Memory B cell (primary cell): ENCODE data around the gene CSRP2.

Experiments used
- ATAC-seq: fragments of 150-1000 bp; cut with Tn5 transposase; 2 replicates; pipeline ENCODE4 v1.10.0; 2021; ENCODE audit warnings: low read depth, mild to moderate bottlenecking, moderate library complexity
- DNase-seq, 2 donors: peaks; one replicate each; pipeline ENCODE4 v3.0.0; 2022; ENCODE audit warnings: low spot score in 2 of 2
- H3K27ac Mint-ChIP-seq: one replicate; pipeline ENCODE4 v1.8.0; 2022; ENCODE audit warnings: mild to moderate bottlenecking, moderate library complexity, mixed read lengths
- H3K27me3 Mint-ChIP-seq: one replicate; pipeline ENCODE4 v1.8.0; 2022; ENCODE audit warnings: mixed read lengths
- H3K36me3 Mint-ChIP-seq: one replicate; pipeline ENCODE4 v1.8.0; 2022; ENCODE audit warnings: mild to moderate bottlenecking, mixed read lengths
- H3K4me1 Mint-ChIP-seq: one replicate; pipeline ENCODE4 v1.8.0; 2022; ENCODE audit warnings: mixed read lengths
- H3K4me3 Mint-ChIP-seq: one replicate; pipeline ENCODE4 v1.8.0; 2022; ENCODE audit warnings: mild to moderate bottlenecking, moderate library complexity, mixed read lengths
- H3K9me3 Mint-ChIP-seq: one replicate; pipeline ENCODE4 v1.8.0; 2022; ENCODE audit warnings: mixed read lengths

The CSRP2 gene

GRCh38 chr12:76879710-76880518 is 1.1 kb upstream of the CSRP2 start:
- Mint-ChIP-seq H3K4me3 (peak overlapping the region; percentile 86), H3K36me3 (no peaks in the 10 kb centered on the region), H3K27me3 (peaks cover 24% of the 10 kb centered on the region), H3K9me3 (no peaks in the 10 kb centered on the region), H3K27ac (no peak overlapping the region), H3K4me1 (peaks cover 7% of the 10 kb centered on the region)
- ATAC-seq, result no peak
- no peak for DNase-seq

- peaks cover 7% of the 10 kb centered on the region for H3K4me1 Mint-ChIP-seq
- peak overlapping the region; percentile 60 for H3K27ac Mint-ChIP-seq
Measured at GRCh38 chr12:76878099-76878898, 520 bp downstream of the CSRP2 start.

GRCh38 chr12:76876696-76877229 is 2.1 kb downstream of the CSRP2 start:
- Mint-ChIP-seq H3K4me3 (no peak overlapping the region), H3K9me3 (no peaks in the 10 kb centered on the region), H3K36me3 (no peaks in the 10 kb centered on the region), H3K27ac (no peak overlapping the region), H3K4me1 (peaks cover 7% of the 10 kb centered on the region), H3K27me3 (peaks cover 19% of the 10 kb centered on the region)
- ATAC-seq (no peak), DNase-seq (no peak)

More at GRCh38 chr12:76878099-76878898, 520 bp downstream of the CSRP2 start:
- peak; percentile 63 for ATAC-seq
- Mint-ChIP-seq H3K4me3 (peak overlapping the region; percentile 94), H3K27me3 (peaks cover 23% of the 10 kb centered on the region), H3K9me3 (no peaks in the 10 kb centered on the region), H3K36me3 (no peaks in the 10 kb centered on the region)
- peak in 1 of 2 donors; percentile 5 for DNase-seq

- peaks cover 17% of the 10 kb centered on the region for H3K27me3 Mint-ChIP-seq
- no peak overlapping the region for H3K27ac Mint-ChIP-seq
- peaks cover 7% of the 10 kb centered on the region for H3K4me1 Mint-ChIP-seq
- DNase-seq, result no peak
- H3K4me3 Mint-ChIP-seq, result no peak overlapping the region
- no peaks in the 10 kb centered on the region for H3K36me3 Mint-ChIP-seq
- H3K9me3 Mint-ChIP-seq, result no peaks in the 10 kb centered on the region
- no peak for ATAC-seq
Measured at GRCh38 chr12:76874491-76875190, 4.2 kb downstream of the CSRP2 start.

- no peaks in the 10 kb centered on the region for H3K9me3 Mint-ChIP-seq
- no peaks in the 10 kb centered on the region for H3K36me3 Mint-ChIP-seq
- ATAC-seq (no peak), DNase-seq (no peak)
- no peak overlapping the region for H3K27ac Mint-ChIP-seq
- peaks cover 17% of the 10 kb centered on the region for H3K27me3 Mint-ChIP-seq
- H3K4me1 Mint-ChIP-seq, result peaks cover 3% of the 10 kb centered on the region
- no peak overlapping the region for H3K4me3 Mint-ChIP-seq
Measured at GRCh38 chr12:76874027-76874426, 4.8 kb downstream of the CSRP2 start.

GRCh38 chr12:76872415-76872814 is 6.4 kb downstream of the CSRP2 start:
- ATAC-seq (peak; percentile 37), DNase-seq (no peak)
- H3K36me3 Mint-ChIP-seq, result no peaks in the 10 kb centered on the region
- H3K27ac Mint-ChIP-seq, result no peak overlapping the region
- H3K9me3 Mint-ChIP-seq, result no peaks in the 10 kb centered on the region
- H3K4me1 Mint-ChIP-seq, result no peaks in the 10 kb centered on the region
- peaks cover 12% of the 10 kb centered on the region for H3K27me3 Mint-ChIP-seq
- no peak overlapping the region for H3K4me3 Mint-ChIP-seq

GRCh38 chr12:76871742-76872141 is 7.1 kb downstream of the CSRP2 start:
- peaks cover 11% of the 10 kb centered on the region for H3K27me3 Mint-ChIP-seq
- DNase-seq (no peak), ATAC-seq (no peak)
- no peaks in the 10 kb centered on the region for H3K4me1 Mint-ChIP-seq
- no peaks in the 10 kb centered on the region for H3K36me3 Mint-ChIP-seq
- H3K27ac Mint-ChIP-seq, result no peak overlapping the region
- H3K4me3 Mint-ChIP-seq, result no peak overlapping the region
- H3K9me3 Mint-ChIP-seq, result no peaks in the 10 kb centered on the region

GRCh38 chr12:76871082-76871481 is 7.7 kb downstream of the CSRP2 start:
- no peak for ATAC-seq
- no peak for DNase-seq
- Mint-ChIP-seq H3K27me3 (peaks cover 11% of the 10 kb centered on the region), H3K9me3 (no peaks in the 10 kb centered on the region), H3K4me3 (no peak overlapping the region), H3K27ac (no peak overlapping the region), H3K4me1 (no peaks in the 10 kb centered on the region), H3K36me3 (no peaks in the 10 kb centered on the region)

- no peak overlapping the region for H3K27ac Mint-ChIP-seq
- no peak for DNase-seq
- ATAC-seq, result no peak
- H3K4me3 Mint-ChIP-seq, result no peak overlapping the region
- H3K9me3 Mint-ChIP-seq, result no peaks in the 10 kb centered on the region
- H3K4me1 Mint-ChIP-seq, result no peaks in the 10 kb centered on the region
- no peaks in the 10 kb centered on the region for H3K36me3 Mint-ChIP-seq
- H3K27me3 Mint-ChIP-seq, result peaks cover 4% of the 10 kb centered on the region
Measured at GRCh38 chr12:76866726-76867125, 12.1 kb downstream of the CSRP2 start.

GRCh38 chr12:76866151-76866567 is 12.7 kb downstream of the CSRP2 start:
- ATAC-seq (no peak), DNase-seq (no peak)
- Mint-ChIP-seq H3K27ac (no peak overlapping the region), H3K9me3 (peaks cover 1% of the 10 kb centered on the region), H3K27me3 (peaks cover 4% of the 10 kb centered on the region), H3K4me1 (no peaks in the 10 kb centered on the region), H3K4me3 (no peak overlapping the region), H3K36me3 (no peaks in the 10 kb centered on the region)

GRCh38 chr12:76864791-76865400 is 13.9 kb downstream of the CSRP2 start:
- H3K4me3 Mint-ChIP-seq, result no peak overlapping the region
- H3K4me1 Mint-ChIP-seq, result no peaks in the 10 kb centered on the region
- no peaks in the 10 kb centered on the region for H3K36me3 Mint-ChIP-seq
- peaks cover 4% of the 10 kb centered on the region for H3K27me3 Mint-ChIP-seq
- H3K9me3 Mint-ChIP-seq, result peaks cover 1% of the 10 kb centered on the region
- DNase-seq (no peak), ATAC-seq (no peak)
- H3K27ac Mint-ChIP-seq, result no peak overlapping the region

- Mint-ChIP-seq H3K4me1 (no peaks in the 10 kb centered on the region), H3K36me3 (no peaks in the 10 kb centered on the region), H3K27me3 (no peaks in the 10 kb centered on the region), H3K9me3 (peaks cover 1% of the 10 kb centered on the region), H3K27ac (no peak overlapping the region), H3K4me3 (no peak overlapping the region)
- no peak for DNase-seq
- ATAC-seq, result no peak
Measured at GRCh38 chr12:76863837-76864236, 15.0 kb downstream of the CSRP2 start.

GRCh38 chr12:76863005-76863670 is 15.7 kb downstream of the CSRP2 start:
- Mint-ChIP-seq H3K27ac (no peak overlapping the region), H3K4me3 (no peak overlapping the region), H3K9me3 (peaks cover 1% of the 10 kb centered on the region), H3K36me3 (no peaks in the 10 kb centered on the region), H3K4me1 (no peaks in the 10 kb centered on the region), H3K27me3 (no peaks in the 10 kb centered on the region)
- ATAC-seq (no peak), DNase-seq (no peak)
